ENCODE results near the gene ABHD6.

ABHD6 gene

GRCh38 chr3:58231666-58232065, 5.9 kb upstream of the ABHD6 start:
- H3K27ac ChIP-seq (ENCODE audit: low read depth, low read length): no peak overlapping the region
- H3K9ac ChIP-seq (ENCODE audit: low read length): no peak overlapping the region
- H4K12ac ChIP-seq (ENCODE audit: low read depth, low read length): no peak overlapping the region
- no peaks in the 10 kb centered on the region for H3K79me1 ChIP-seq (ENCODE audit: low read length)
- WGBS (ENCODE audit: extremely low coverage, insufficient coverage, insufficient read length): no CpG with 5 or more reads among the region's 2 CpGs
- H3K4me2 ChIP-seq (ENCODE audit: low read length): no peak overlapping the region
- no peak overlapping the region for H3K4ac ChIP-seq (ENCODE audit: low read depth, low read length)
- H3K14ac ChIP-seq (ENCODE audit: low read length): no peak overlapping the region
- H3K36me3 ChIP-seq (ENCODE audit: control insufficient read depth in 1 of 2, insufficient read depth in 2 of 2, low read length in 2 of 2): no peaks in the 10 kb centered on the region
- H3K4me3 ChIP-seq (ENCODE audit: low read depth, low read length): no peak overlapping the region
- no peak overlapping the region for H3K18ac ChIP-seq (ENCODE audit: low read length)
- no peaks in the 10 kb centered on the region for H3K4me1 ChIP-seq (ENCODE audit: control insufficient read depth in 1 of 2, insufficient read depth in 2 of 2, low read length in 2 of 2)
- peaks cover 2% of the 10 kb centered on the region for H3K9me3 ChIP-seq (ENCODE audit: insufficient read depth, low read depth, low read length)
- H3K27me3 ChIP-seq (ENCODE audit: insufficient read depth, low read length): no peaks in the 10 kb centered on the region
- DNase-seq: peak in 1 of 2 donors; percentile 54
- no peak overlapping the region for H4K8ac ChIP-seq (ENCODE audit: low read depth, low read length)
- H3K79me2 ChIP-seq (ENCODE audit: control insufficient read depth, insufficient read depth, low read length, poor library complexity): no peaks in the 10 kb centered on the region
- no peak overlapping the region for H2BK120ac ChIP-seq (ENCODE audit: insufficient read depth, low read length, poor library complexity)
- no peak overlapping the region for H2AK5ac ChIP-seq (ENCODE audit: low read length)
- no peak overlapping the region for H2AFZ ChIP-seq (ENCODE audit: insufficient read depth, low read length, poor library complexity)
- H2BK12ac ChIP-seq (ENCODE audit: low read length): no peak overlapping the region
- H2BK5ac ChIP-seq (ENCODE audit: low read depth, low read length, poor library complexity): no peak overlapping the region
- no peak overlapping the region for H3K23ac ChIP-seq (ENCODE audit: low read length)
- H4K91ac ChIP-seq (ENCODE audit: low read depth, low read length): no peak overlapping the region

GRCh38 chr3:58234516-58234931, 3.1 kb upstream of the ABHD6 start:
- no peaks in the 10 kb centered on the region for H3K27me3 ChIP-seq (ENCODE audit: insufficient read depth, low read length)

GRCh38 chr3:58235970-58236369, 1.6 kb upstream of the ABHD6 start:
- Histone ChIP-seq H4K91ac (ENCODE audit: low read depth, low read length) (no peak overlapping the region), H2AFZ (ENCODE audit: insufficient read depth, low read length, poor library complexity) (no peak overlapping the region), H2AK5ac (ENCODE audit: low read length) (no peak overlapping the region), H2BK120ac (ENCODE audit: insufficient read depth, low read length, poor library complexity) (no peak overlapping the region), H3K14ac (ENCODE audit: low read length) (no peak overlapping the region), H3K4ac (ENCODE audit: low read depth, low read length) (no peak overlapping the region), H3K27me3 (ENCODE audit: insufficient read depth, low read length) (no peaks in the 10 kb centered on the region), H3K4me1 (ENCODE audit: control insufficient read depth in 1 of 2, insufficient read depth in 2 of 2, low read length in 2 of 2) (peaks cover 5 to 11% of the 10 kb centered on the region in 2 experiments), H2BK12ac (ENCODE audit: low read length) (no peak overlapping the region), H3K36me3 (ENCODE audit: control insufficient read depth in 1 of 2, insufficient read depth in 2 of 2, low read length in 2 of 2) (no peaks in the 10 kb centered on the region), H3K4me3 (ENCODE audit: low read depth, low read length) (no peak overlapping the region), H3K23ac (ENCODE audit: low read length) (no peak overlapping the region), H3K4me2 (ENCODE audit: low read length) (no peak overlapping the region), H3K9me3 (ENCODE audit: insufficient read depth, low read depth, low read length) (peaks cover 2% of the 10 kb centered on the region), H3K9ac (ENCODE audit: low read length) (no peak overlapping the region), H2BK5ac (ENCODE audit: low read depth, low read length, poor library complexity) (no peak overlapping the region), H4K12ac (ENCODE audit: low read depth, low read length) (no peak overlapping the region), H3K79me1 (ENCODE audit: low read length) (peaks cover 7% of the 10 kb centered on the region), H3K79me2 (ENCODE audit: control insufficient read depth, insufficient read depth, low read length, poor library complexity) (peaks cover 4% of the 10 kb centered on the region), H4K8ac (ENCODE audit: low read depth, low read length) (no peak overlapping the region), H3K18ac (ENCODE audit: low read length) (no peak overlapping the region), H3K27ac (ENCODE audit: low read depth, low read length) (no peak overlapping the region)
- no CpG with 5 or more reads among the region's 4 CpGs for whole genome bisulfite sequencing (ENCODE audit: extremely low coverage, insufficient coverage, insufficient read length)
- no peak for DNase-seq

More at GRCh38 chr3:58234516-58234931, 3.1 kb upstream of the ABHD6 start:
- no peak overlapping the region for H4K8ac ChIP-seq (ENCODE audit: low read depth, low read length)
- no peak overlapping the region for H2AK5ac ChIP-seq (ENCODE audit: low read length)
- no peak overlapping the region for H3K4me2 ChIP-seq (ENCODE audit: low read length)
- H2BK5ac ChIP-seq (ENCODE audit: low read depth, low read length, poor library complexity): no peak overlapping the region
- H4K91ac ChIP-seq (ENCODE audit: low read depth, low read length): no peak overlapping the region
- no peak overlapping the region for H3K4ac ChIP-seq (ENCODE audit: low read depth, low read length)
- H3K18ac ChIP-seq (ENCODE audit: low read length): no peak overlapping the region
- H2BK12ac ChIP-seq (ENCODE audit: low read length): no peak overlapping the region
- no peak overlapping the region for H3K9ac ChIP-seq (ENCODE audit: low read length)
- no CpG with 5 or more reads among the region's 4 CpGs for WGBS (ENCODE audit: extremely low coverage, insufficient coverage, insufficient read length)
- H2BK120ac ChIP-seq (ENCODE audit: insufficient read depth, low read length, poor library complexity): no peak overlapping the region
- H3K36me3 ChIP-seq (ENCODE audit: control insufficient read depth in 1 of 2, insufficient read depth in 2 of 2, low read length in 2 of 2): no peaks in the 10 kb centered on the region
- H3K4me1 ChIP-seq (ENCODE audit: control insufficient read depth in 1 of 2, insufficient read depth in 2 of 2, low read length in 2 of 2): peaks cover 5 to 11% of the 10 kb centered on the region in 2 experiments
- H3K14ac ChIP-seq (ENCODE audit: low read length): no peak overlapping the region
- peaks cover 2% of the 10 kb centered on the region for H3K9me3 ChIP-seq (ENCODE audit: insufficient read depth, low read depth, low read length)
- no peak overlapping the region for H3K23ac ChIP-seq (ENCODE audit: low read length)
- no peak overlapping the region for H3K4me3 ChIP-seq (ENCODE audit: low read depth, low read length)
- no peak overlapping the region for H3K27ac ChIP-seq (ENCODE audit: low read depth, low read length)
- no peak overlapping the region for H4K12ac ChIP-seq (ENCODE audit: low read depth, low read length)
- no peak overlapping the region for H2AFZ ChIP-seq (ENCODE audit: insufficient read depth, low read length, poor library complexity)
- peaks cover 7% of the 10 kb centered on the region for H3K79me1 ChIP-seq (ENCODE audit: low read length)
- peaks cover 4% of the 10 kb centered on the region for H3K79me2 ChIP-seq (ENCODE audit: control insufficient read depth, insufficient read depth, low read length, poor library complexity)
- DNase-seq: peak in 1 of 2 donors; percentile 24

GRCh38 chr3:58236527-58237237, 910 bp upstream of the ABHD6 start:
- H4K91ac ChIP-seq (ENCODE audit: low read depth, low read length): no peak overlapping the region
- peak overlapping the region; percentile 1 for H3K9ac ChIP-seq (ENCODE audit: low read length)
- peak overlapping the region; percentile 74 for H3K18ac ChIP-seq (ENCODE audit: low read length)
- H3K4me3 ChIP-seq (ENCODE audit: low read depth, low read length): peak overlapping the region; percentile 67
- H4K8ac ChIP-seq (ENCODE audit: low read depth, low read length): peak overlapping the region; percentile 90
- H2AFZ ChIP-seq (ENCODE audit: insufficient read depth, low read length, poor library complexity): peak overlapping the region; percentile 89
- H3K36me3 ChIP-seq (ENCODE audit: control insufficient read depth in 1 of 2, insufficient read depth in 2 of 2, low read length in 2 of 2): no peaks in the 10 kb centered on the region
- no peaks in the 10 kb centered on the region for H3K27me3 ChIP-seq (ENCODE audit: insufficient read depth, low read length)
- H3K14ac ChIP-seq (ENCODE audit: low read length): peak overlapping the region; percentile 62
- H3K4me2 ChIP-seq (ENCODE audit: low read length): peak overlapping the region; percentile 68
- peak overlapping the region; percentile 68 for H2BK12ac ChIP-seq (ENCODE audit: low read length)
- H3K79me1 ChIP-seq (ENCODE audit: low read length): peaks cover 7% of the 10 kb centered on the region
- no peak overlapping the region for H3K4ac ChIP-seq (ENCODE audit: low read depth, low read length)
- no CpG with 5 or more reads among the region's 24 CpGs for WGBS (ENCODE audit: extremely low coverage, insufficient coverage, insufficient read length)
- peak overlapping the region; percentile 2 for H4K12ac ChIP-seq (ENCODE audit: low read depth, low read length)
- peaks cover 2% of the 10 kb centered on the region for H3K9me3 ChIP-seq (ENCODE audit: insufficient read depth, low read depth, low read length)
- H2BK120ac ChIP-seq (ENCODE audit: insufficient read depth, low read length, poor library complexity): peak overlapping the region; percentile 46
- peaks cover 5 to 11% of the 10 kb centered on the region in 2 experiments for H3K4me1 ChIP-seq (ENCODE audit: control insufficient read depth in 1 of 2, insufficient read depth in 2 of 2, low read length in 2 of 2)
- H3K23ac ChIP-seq (ENCODE audit: low read length): no peak overlapping the region
- no peak overlapping the region for H2AK5ac ChIP-seq (ENCODE audit: low read length)
- peak in 1 of 2 donors; percentile 34 for DNase-seq
- peaks cover 4% of the 10 kb centered on the region for H3K79me2 ChIP-seq (ENCODE audit: control insufficient read depth, insufficient read depth, low read length, poor library complexity)
- H3K27ac ChIP-seq (ENCODE audit: low read depth, low read length): no peak overlapping the region
- peak overlapping the region; percentile 63 for H2BK5ac ChIP-seq (ENCODE audit: low read depth, low read length, poor library complexity)
